ENCODE measurements around the gene RAB9A.
A peak's percentile ranks its signal among the peaks of the same experiment; 100 is the strongest.

Gene RAB9A

GRCh38 chrX:13651150-13651549, 37.8 kb upstream of the RAB9A start:
- 92% methylated on average over 3 of the region's 3 CpGs for WGBS

GRCh38 chrX:13652287-13652793, 36.6 kb upstream of the RAB9A start:
- Histone ChIP-seq H3K79me1 (replicated peaks; ENCODE audit: low read length, poor library complexity, severe bottlenecking) (no peaks in the 10 kb centered on the region), H3K9ac (ENCODE audit: low read length) (peak overlapping the region; percentile 90), H4K8ac (ENCODE audit: low read length) (no peak overlapping the region), H2BK120ac (ENCODE audit: low read depth, low read length) (no peak overlapping the region), H2AK5ac (ENCODE audit: low read length, severe bottlenecking) (no peak overlapping the region), H3K4me1 (ENCODE audit: control insufficient read depth, insufficient read depth, low read depth, low read length) (no peaks in the 10 kb centered on the region), H2AFZ (ENCODE audit: low read depth, low read length) (peak overlapping the region; percentile 27), H3K27ac (ENCODE audit: low read length, poor library complexity, severe bottlenecking) (peak overlapping the region; percentile 95), H2BK12ac (ENCODE audit: low read length in 2 of 2) (no peak overlapping the region), H3K14ac (ENCODE audit: low read length in 2 of 2) (no peak overlapping the region), H3K36me3 (ENCODE audit: control insufficient read depth in 1 of 2, insufficient read depth in 2 of 2, low read depth in 1 of 2, low read length in 2 of 2) (peaks cover 0 to 3% of the 10 kb centered on the region in 2 experiments), H3K27me3 (ENCODE audit: control insufficient read depth in 1 of 2, insufficient read depth in 1 of 2, low read length in 2 of 2) (peaks cover 0 to 35% of the 10 kb centered on the region in 2 experiments), H3K4me2 (ENCODE audit: low read length, poor library complexity, severe bottlenecking) (peak overlapping the region; percentile 22), H4K91ac (ENCODE audit: low read length) (no peak overlapping the region), H2BK5ac (ENCODE audit: low read depth, low read length, poor library complexity, severe bottlenecking) (no peak overlapping the region), H3K9me3 (ENCODE audit: control insufficient read depth, low read length) (no peaks in the 10 kb centered on the region), H3K4me3 (ENCODE audit: insufficient read depth in 1 of 2, low read depth in 1 of 2, low read length in 2 of 2) (peak overlapping the region in 1 of 2 experiments; percentile 87), H3K18ac (ENCODE audit: low read depth in 1 of 2, low read length in 2 of 2) (no peak overlapping the region), H3K23ac (ENCODE audit: low read length in 2 of 2) (no peak overlapping the region), H3K4ac (ENCODE audit: low read depth in 1 of 2, low read length in 2 of 2) (peak overlapping the region in 1 of 2 experiments; percentile 91), H2BK15ac (ENCODE audit: low read depth, poor library complexity, severe bottlenecking) (no peak overlapping the region)
- 3% methylated on average over 7 of the region's 7 CpGs for WGBS
- peak; percentile 94 for DNase-seq

More at GRCh38 chrX:13651150-13651549, 37.8 kb upstream of the RAB9A start:
- H3K4ac ChIP-seq (ENCODE audit: low read depth in 1 of 2, low read length in 2 of 2) = no peak overlapping the region
- H3K4me2 ChIP-seq (ENCODE audit: low read length, poor library complexity, severe bottlenecking) = no peak overlapping the region
- no peaks in the 10 kb centered on the region for H3K36me3 ChIP-seq (ENCODE audit: control insufficient read depth in 1 of 2, insufficient read depth in 2 of 2, low read depth in 1 of 2, low read length in 2 of 2)
- no peak overlapping the region for H2AFZ ChIP-seq (ENCODE audit: low read depth, low read length)
- DNase-seq = no peak
- H2BK5ac ChIP-seq (ENCODE audit: low read depth, low read length, poor library complexity, severe bottlenecking) = no peak overlapping the region
- no peak overlapping the region for H3K14ac ChIP-seq (ENCODE audit: low read length in 2 of 2)
- no peaks in the 10 kb centered on the region for H3K9me3 ChIP-seq (ENCODE audit: control insufficient read depth, low read length)
- no peak overlapping the region for H2BK120ac ChIP-seq (ENCODE audit: low read depth, low read length)
- H3K4me1 ChIP-seq (ENCODE audit: control insufficient read depth, insufficient read depth, low read depth, low read length) = peaks cover 2% of the 10 kb centered on the region
- no peak overlapping the region for H3K18ac ChIP-seq (ENCODE audit: low read depth in 1 of 2, low read length in 2 of 2)
- H2BK15ac ChIP-seq (ENCODE audit: low read depth, poor library complexity, severe bottlenecking) = no peak overlapping the region
- H2AK5ac ChIP-seq (ENCODE audit: low read length, severe bottlenecking) = no peak overlapping the region
- no peak overlapping the region for H2BK12ac ChIP-seq (ENCODE audit: low read length in 2 of 2)
- peaks cover 0 to 43% of the 10 kb centered on the region in 2 experiments for H3K27me3 ChIP-seq (ENCODE audit: control insufficient read depth in 1 of 2, insufficient read depth in 1 of 2, low read length in 2 of 2)
- no peak overlapping the region for H3K9ac ChIP-seq (ENCODE audit: low read length)
- H3K79me1 ChIP-seq (replicated peaks; ENCODE audit: low read length, poor library complexity, severe bottlenecking) = no peaks in the 10 kb centered on the region
- no peak overlapping the region for H4K8ac ChIP-seq (ENCODE audit: low read length)
- H3K23ac ChIP-seq (ENCODE audit: low read length in 2 of 2) = no peak overlapping the region
- no peak overlapping the region for H3K4me3 ChIP-seq (ENCODE audit: insufficient read depth in 1 of 2, low read depth in 1 of 2, low read length in 2 of 2)
- no peak overlapping the region for H4K91ac ChIP-seq (ENCODE audit: low read length)
- H3K27ac ChIP-seq (ENCODE audit: low read length, poor library complexity, severe bottlenecking) = no peak overlapping the region

- Histone ChIP-seq H3K4ac (ENCODE audit: low read depth in 1 of 2, low read length in 2 of 2) (peak within 1 kb of the TSS; percentile 24 to 91), H3K23ac (ENCODE audit: low read length in 2 of 2) (no peak within 1 kb of the TSS), H3K4me3 (ENCODE audit: insufficient read depth in 1 of 2, low read depth in 1 of 2, low read length in 2 of 2) (peak within 1 kb of the TSS; percentile 63 to 87), H2BK5ac (ENCODE audit: low read depth, low read length, poor library complexity, severe bottlenecking) (peak within 1 kb of the TSS; percentile 82), H2AK5ac (ENCODE audit: low read length, severe bottlenecking) (no peak within 1 kb of the TSS), H3K27ac (ENCODE audit: low read length, poor library complexity, severe bottlenecking) (peak within 1 kb of the TSS; percentile 95), H4K91ac (ENCODE audit: low read length) (peak within 1 kb of the TSS; percentile 43), H3K27me3 (ENCODE audit: control insufficient read depth in 1 of 2, insufficient read depth in 1 of 2, low read length in 2 of 2) (peaks cover 0 to 30% of the 10 kb centered on the region in 2 experiments), H3K18ac (ENCODE audit: low read depth in 1 of 2, low read length in 2 of 2) (peak within 1 kb of the TSS; percentile 73 to 88), H3K4me2 (ENCODE audit: low read length, poor library complexity, severe bottlenecking) (peak within 1 kb of the TSS; percentile 26), H2BK15ac (ENCODE audit: low read depth, poor library complexity, severe bottlenecking) (no peak within 1 kb of the TSS), H3K4me1 (ENCODE audit: control insufficient read depth, insufficient read depth, low read depth, low read length) (no peaks in the 10 kb centered on the region), H3K79me1 (replicated peaks; ENCODE audit: low read length, poor library complexity, severe bottlenecking) (no peaks in the 10 kb centered on the region), H2AFZ (ENCODE audit: low read depth, low read length) (peak within 1 kb of the TSS; percentile 27), H3K36me3 (ENCODE audit: control insufficient read depth in 1 of 2, insufficient read depth in 2 of 2, low read depth in 1 of 2, low read length in 2 of 2) (peaks cover 0 to 3% of the 10 kb centered on the region in 2 experiments), H3K14ac (ENCODE audit: low read length in 2 of 2) (peak within 1 kb of the TSS in 1 of 2 experiments; percentile 84), H2BK120ac (ENCODE audit: low read depth, low read length) (peak within 1 kb of the TSS; percentile 34), H3K9ac (ENCODE audit: low read length) (peak within 1 kb of the TSS; percentile 91), H4K8ac (ENCODE audit: low read length) (peak within 1 kb of the TSS; percentile 95), H3K9me3 (ENCODE audit: control insufficient read depth, low read length) (no peaks in the 10 kb centered on the region), H2BK12ac (ENCODE audit: low read length in 2 of 2) (peak within 1 kb of the TSS in 1 of 2 experiments; percentile 66)
- DNase-seq = peak; percentile 97
- under 1% methylated on average over 42 of the region's 54 CpGs for WGBS
These were observed 35.9 kb upstream of the RAB9A start, which contains the start of gene TCEANC for GRCh38 chrX:13652850-13653693. TCEANC (plus strand) TSS chrX:13653141; CDS start chrX:13662509, 9,368 bp downstream.

GRCh38 chrX:13654116-13654515, 34.8 kb upstream of the RAB9A start:
- peaks cover 0 to 3% of the 10 kb centered on the region in 2 experiments for H3K36me3 ChIP-seq (ENCODE audit: control insufficient read depth in 1 of 2, insufficient read depth in 2 of 2, low read depth in 1 of 2, low read length in 2 of 2)
- no peak for DNase-seq
- H3K9ac ChIP-seq (ENCODE audit: low read length) = peak overlapping the region; percentile 91
- H2BK120ac ChIP-seq (ENCODE audit: low read depth, low read length) = no peak overlapping the region
- H3K4ac ChIP-seq (ENCODE audit: low read depth in 1 of 2, low read length in 2 of 2) = no peak overlapping the region
- H2BK12ac ChIP-seq (ENCODE audit: low read length in 2 of 2) = no peak overlapping the region
- no peaks in the 10 kb centered on the region for H3K9me3 ChIP-seq (ENCODE audit: control insufficient read depth, low read length)
- H3K14ac ChIP-seq (ENCODE audit: low read length in 2 of 2) = no peak overlapping the region
- no peak overlapping the region for H4K8ac ChIP-seq (ENCODE audit: low read length)
- no peak overlapping the region for H2AK5ac ChIP-seq (ENCODE audit: low read length, severe bottlenecking)
- peak overlapping the region in 1 of 2 experiments; percentile 87 for H3K4me3 ChIP-seq (ENCODE audit: insufficient read depth in 1 of 2, low read depth in 1 of 2, low read length in 2 of 2)
- no peaks in the 10 kb centered on the region for H3K4me1 ChIP-seq (ENCODE audit: control insufficient read depth, insufficient read depth, low read depth, low read length)
- H4K91ac ChIP-seq (ENCODE audit: low read length) = no peak overlapping the region
- H3K27me3 ChIP-seq (ENCODE audit: control insufficient read depth in 1 of 2, insufficient read depth in 1 of 2, low read length in 2 of 2) = peaks cover 0 to 20% of the 10 kb centered on the region in 2 experiments
- H3K23ac ChIP-seq (ENCODE audit: low read length in 2 of 2) = no peak overlapping the region
- no peak overlapping the region for H3K18ac ChIP-seq (ENCODE audit: low read depth in 1 of 2, low read length in 2 of 2)
- no peak overlapping the region for H3K4me2 ChIP-seq (ENCODE audit: low read length, poor library complexity, severe bottlenecking)
- H2BK5ac ChIP-seq (ENCODE audit: low read depth, low read length, poor library complexity, severe bottlenecking) = no peak overlapping the region
- H3K27ac ChIP-seq (ENCODE audit: low read length, poor library complexity, severe bottlenecking) = no peak overlapping the region
- H3K79me1 ChIP-seq (replicated peaks; ENCODE audit: low read length, poor library complexity, severe bottlenecking) = no peaks in the 10 kb centered on the region
- H2AFZ ChIP-seq (ENCODE audit: low read depth, low read length) = no peak overlapping the region
- H2BK15ac ChIP-seq (ENCODE audit: low read depth, poor library complexity, severe bottlenecking) = no peak overlapping the region
